GM23338 (cell line): ENCODE measurements around the gene MAD1L1. TPM values are rescaled to one million over a fixed set of nuclear protein-coding genes. Genes with fewer than 3 reads are reported as not detected.

Experiments
- ATAC-seq: fragments of 200-7000 bp; cut with Tn5 transposase; 3 replicates; pipeline ENCODE4 v1.9.1; 2020
- DNase-seq: peaks from one replicate; pipeline ENCODE4 v3.0.0-alpha.2; 2015; ENCODE audit warnings: low spot score
- H2AFZ ChIP-seq: fragments of 200-600 bp; sonication (generic); 2 replicates; pipeline ENCODE4 v1.8.0; 2016; ENCODE audit warnings: antibody characterized with exemption, mild to moderate bottlenecking, moderate library complexity
- H3F3A ChIP-seq: fragments of 200-600 bp; sonication (generic); replicated peaks from 2 replicates; pipeline ENCODE4 v1.8.0; 2017; ENCODE audit warnings: antibody characterized with exemption, mixed run types, low read depth
- H3K27ac ChIP-seq: fragments of 200-600 bp; sonication (generic); 2 replicates; pipeline ENCODE4 v1.6.1; 2016; ENCODE audit warnings: low read depth
- H3K27me3 ChIP-seq: fragments of 200-600 bp; sonication (generic); 2 replicates; pipeline ENCODE4 v1.8.0; 2016; ENCODE audit warnings: mild to moderate bottlenecking, mixed run types, moderate library complexity; ENCODE audit not compliant: insufficient read depth
- H3K36me3 ChIP-seq: fragments of 200-600 bp; sonication (generic); 2 replicates; pipeline ENCODE4 v1.8.0; 2016; ENCODE audit warnings: mild to moderate bottlenecking; ENCODE audit not compliant: insufficient read depth
- H3K4me1 ChIP-seq: fragments of 200-600 bp; sonication (generic); 2 replicates; pipeline ENCODE4 v1.8.0; 2016; ENCODE audit warnings: mild to moderate bottlenecking, moderate library complexity; ENCODE audit not compliant: insufficient read depth
- H3K4me2 ChIP-seq: fragments of 200-600 bp; sonication (generic); 2 replicates; pipeline ENCODE4 v1.7.1; 2017; ENCODE audit warnings: mixed run types
- H3K4me3 ChIP-seq: fragments of 200-600 bp; sonication (generic); 2 replicates; pipeline ENCODE4 v1.6.1; 2016; ENCODE audit warnings: mixed run types
- H3K79me2 ChIP-seq: fragments of 200-600 bp; sonication (generic); replicated peaks from 2 replicates; pipeline ENCODE4 v1.8.0; 2017; ENCODE audit warnings: mild to moderate bottlenecking; ENCODE audit not compliant: insufficient read depth
- H3K9me2 ChIP-seq: fragments of 200-600 bp; sonication (generic); 2 replicates; pipeline ENCODE4 v1.8.0; 2017; ENCODE audit not compliant: insufficient read depth
- H4K20me1 ChIP-seq: fragments of 200-600 bp; sonication (generic); replicated peaks from 2 replicates; pipeline ENCODE4 v1.8.0; 2017; ENCODE audit warnings: mild to moderate bottlenecking; ENCODE audit not compliant: insufficient read depth
- H3K27ac Mint-ChIP-seq: 2 replicates; pipeline ENCODE4 v1.8.0; 2020; ENCODE audit warnings: inconsistent platforms, mild to moderate bottlenecking, moderate library complexity, mixed read lengths
- H3K27me3 Mint-ChIP-seq: 3 replicates; pipeline ENCODE4 v1.8.0; 2022; ENCODE audit warnings: low read depth, mild to moderate bottlenecking, moderate library complexity, mixed read lengths, inconsistent platforms; ENCODE audit not compliant: insufficient read depth, poor library complexity
- H3K36me3 Mint-ChIP-seq: 3 replicates; pipeline ENCODE4 v1.8.0; 2021; ENCODE audit warnings: low read depth, mild to moderate bottlenecking, inconsistent platforms, moderate library complexity, mixed read lengths
- H3K4me1 Mint-ChIP-seq: 3 replicates; pipeline ENCODE4 v1.8.0; 2020; ENCODE audit warnings: mild to moderate bottlenecking, inconsistent platforms, mixed read lengths
- H3K4me3 Mint-ChIP-seq: 3 replicates; pipeline ENCODE4 v1.8.0; 2021; ENCODE audit warnings: moderate library complexity, mild to moderate bottlenecking, inconsistent platforms, mixed read lengths
- H3K9me3 Mint-ChIP-seq: 3 replicates; pipeline ENCODE4 v1.8.0; 2020; ENCODE audit warnings: moderate library complexity, mild to moderate bottlenecking, inconsistent platforms, mixed read lengths
- CTCF ChIP-seq, 2 experiments: fragments of 200-600 bp in 1 of 2; sonication (generic) in 1 of 2; conservative IDR thresholded peaks; 2 replicates each; pipeline versions ENCODE4 v1.5.1 to v1.6.1; 2016 to 2017; ENCODE audit warnings: antibody characterized with exemption in 2 of 2, low read depth in 2 of 2, mild to moderate bottlenecking in 2 of 2, moderate library complexity in 1 of 2
- ETS1 ChIP-seq: IDR thresholded peaks from 2 replicates; pipeline ENCODE4 v1.6.1; 2016; ENCODE audit warnings: antibody characterized with exemption
- EZH2 ChIP-seq: fragments of 200-600 bp; sonication (generic); IDR thresholded peaks from one replicate; pipeline ENCODE4 v1.8.0; 2017; ENCODE audit warnings: antibody characterized with exemption, mild to moderate bottlenecking, low read depth; ENCODE audit not compliant: unreplicated experiment
- NANOG ChIP-seq: IDR thresholded peaks from 2 replicates; pipeline ENCODE4 v1.6.1; 2016; ENCODE audit warnings: antibody characterized with exemption, borderline replicate concordance
- STAT1 ChIP-seq: IDR thresholded peaks from one replicate; pipeline ENCODE4 v1.6.1; 2016; ENCODE audit warnings: antibody characterized with exemption; ENCODE audit not compliant: unreplicated experiment
- polyA plus RNA-seq: library from polyadenylated mRNA; unstranded; fragments of >200 nt; fragmentation: Nextera tagmentation; extraction: Ambion mirVana; gene quantifications from 2 replicates; pipeline ENCODE4 v1.2.1, GENCODE V29; 2016
- total RNA-seq: library from RNA; depleted of rRNA; stranded (reverse); fragments of >200 nt; shearing (Covaris generic); gene quantifications from 2 replicates; pipeline ENCODE4 v1.2.3, GENCODE V29; 2014

Gene MAD1L1
- total and polyA plus RNA-seq, 2 experiments from 2014 or later: 40.3 to 59.3 TPM

- Mint-ChIP-seq H3K4me3 (no peak overlapping the region; the same call in 2 of the 3 replicates), H3K27me3 (peaks cover 8% of the 10 kb centered on the region), H3K27ac (no peak overlapping the region), H3K36me3 (no peaks in the 10 kb centered on the region), H3K4me1 (peaks cover 8% of the 10 kb centered on the region), H3K9me3 (no peaks in the 10 kb centered on the region)
- peaks cover 6% of the 10 kb centered on the region for H3K79me2 ChIP-seq
- H3K27me3 ChIP-seq: no peaks in the 10 kb centered on the region
- H3K4me3 ChIP-seq: no peak overlapping the region
- no peaks in the 10 kb centered on the region for H3K4me1 ChIP-seq
- H3K9me2 ChIP-seq: no peaks in the 10 kb centered on the region
- no peaks in the 10 kb centered on the region for H3K36me3 ChIP-seq
- 0 out of 3 replicates have a peak, but pooled peaks have one; percentile 9 for ATAC-seq
- no peak for TF ChIP-seq CTCF (conservative IDR thresholded peaks at IDR 0.05; ENCODE audit: low read depth in 2 of 2)
- no peak for TF ChIP-seq EZH2
- no peak for TF ChIP-seq STAT1
- TF ChIP-seq ETS1: no peak
- no peak overlapping the region for H2AFZ ChIP-seq
- H3K4me2 ChIP-seq: no peak overlapping the region
- H3K27ac ChIP-seq: no peak overlapping the region
- H4K20me1 ChIP-seq: peaks cover 4% of the 10 kb centered on the region; the same call in 1 of the 2 replicates
- H3F3A ChIP-seq: no peaks in the 10 kb centered on the region
- no peak for DNase-seq
These were observed 213.9 kb downstream of the MAD1L1 start for GRCh38 chr7:2018569-2019460.

- H3K4me3 ChIP-seq: no peak overlapping the region
- no peak overlapping the region for H3K4me2 ChIP-seq
- no peaks in the 10 kb centered on the region for H3K9me2 ChIP-seq
- H3K79me2 ChIP-seq: peaks cover 6% of the 10 kb centered on the region
- no peaks in the 10 kb centered on the region for H3K36me3 ChIP-seq
- no peaks in the 10 kb centered on the region for H3K4me1 ChIP-seq
- H3K9me3 Mint-ChIP-seq: no peaks in the 10 kb centered on the region
- H3K4me1 Mint-ChIP-seq: peaks cover 8% of the 10 kb centered on the region
- no peaks in the 10 kb centered on the region for H3K27me3 ChIP-seq
- H3K27ac Mint-ChIP-seq: peak overlapping the region; percentile 91
- DNase-seq: no peak
- no peak overlapping the region for H3K27ac ChIP-seq
- H3K36me3 Mint-ChIP-seq: peaks cover under 1% of the 10 kb centered on the region
- H3F3A ChIP-seq: no peaks in the 10 kb centered on the region
- peaks cover 8% of the 10 kb centered on the region for H3K27me3 Mint-ChIP-seq
- peaks cover 4% of the 10 kb centered on the region; the same call in 1 of the 2 replicates for H4K20me1 ChIP-seq
- no peak for ATAC-seq
- no peak overlapping the region for H2AFZ ChIP-seq
- H3K4me3 Mint-ChIP-seq: no peak overlapping the region
- no peak for TF ChIP-seq NANOG
- no peak for TF ChIP-seq STAT1
These were observed 214.7 kb downstream of the MAD1L1 start for GRCh38 chr7:2017914-2018568.
